GM12864 (cell line): ENCODE measurements around the gene PIP4K2B.

ENCODE experiments used
- DNase-seq: peaks from one replicate; pipeline ENCODE4 v3.0.0-alpha.2; 2011; ENCODE audit warnings: low read depth
- H3K4me3 ChIP-seq: 2 replicates; pipeline ENCODE4 v1.5.1; 2011; ENCODE audit warnings: mild to moderate bottlenecking, low read depth, low read length, control low read depth
- TF ChIP-seq, protein P1 (sequence below): IDR thresholded peaks from 2 replicates; pipeline ENCODE4 v1.5.1; 2011; ENCODE audit warnings: low read depth, mild to moderate bottlenecking, moderate library complexity, low read length, control low read depth, inconsistent platforms; ENCODE audit errors: missing control alignments

PIP4K2B gene

DNA sequence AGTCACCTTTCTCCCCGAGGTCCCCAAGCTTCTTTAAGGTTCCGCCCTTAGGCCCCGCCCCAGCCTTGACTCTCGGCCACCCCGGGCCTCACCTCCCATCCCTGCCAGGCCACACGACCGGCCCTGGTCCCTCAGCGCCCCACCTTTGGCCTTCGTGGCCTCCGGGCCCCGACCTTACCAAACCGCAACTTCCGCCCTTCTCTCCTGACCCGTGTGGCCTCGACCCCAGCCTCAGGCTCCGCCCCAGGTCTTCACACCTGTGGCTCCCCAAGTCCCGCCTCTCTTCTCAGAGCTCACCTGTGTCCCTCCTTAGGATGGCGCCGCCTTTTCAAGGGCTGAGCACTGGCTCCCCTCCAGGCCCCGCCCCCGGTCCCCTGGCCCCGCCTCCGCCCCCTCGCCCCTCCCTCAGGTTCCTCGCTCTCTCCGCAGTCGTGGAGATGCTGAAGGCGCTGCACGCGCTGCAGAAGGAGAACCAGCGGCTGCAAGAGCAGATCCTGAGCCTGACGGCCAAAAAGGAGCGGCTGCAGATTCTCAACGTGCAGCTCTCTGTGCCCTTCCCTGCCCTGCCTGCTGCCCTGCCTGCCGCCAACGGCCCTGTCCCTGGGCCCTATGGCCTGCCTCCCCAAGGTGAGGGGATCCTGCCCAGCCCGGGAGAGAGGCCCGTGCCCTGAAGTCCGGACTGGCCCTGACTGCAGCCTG lies 79.3 kb downstream of the PIP4K2B start:
- no peak overlapping the region for H3K4me3 ChIP-seq
- TF ChIP-seq, protein P1, sequence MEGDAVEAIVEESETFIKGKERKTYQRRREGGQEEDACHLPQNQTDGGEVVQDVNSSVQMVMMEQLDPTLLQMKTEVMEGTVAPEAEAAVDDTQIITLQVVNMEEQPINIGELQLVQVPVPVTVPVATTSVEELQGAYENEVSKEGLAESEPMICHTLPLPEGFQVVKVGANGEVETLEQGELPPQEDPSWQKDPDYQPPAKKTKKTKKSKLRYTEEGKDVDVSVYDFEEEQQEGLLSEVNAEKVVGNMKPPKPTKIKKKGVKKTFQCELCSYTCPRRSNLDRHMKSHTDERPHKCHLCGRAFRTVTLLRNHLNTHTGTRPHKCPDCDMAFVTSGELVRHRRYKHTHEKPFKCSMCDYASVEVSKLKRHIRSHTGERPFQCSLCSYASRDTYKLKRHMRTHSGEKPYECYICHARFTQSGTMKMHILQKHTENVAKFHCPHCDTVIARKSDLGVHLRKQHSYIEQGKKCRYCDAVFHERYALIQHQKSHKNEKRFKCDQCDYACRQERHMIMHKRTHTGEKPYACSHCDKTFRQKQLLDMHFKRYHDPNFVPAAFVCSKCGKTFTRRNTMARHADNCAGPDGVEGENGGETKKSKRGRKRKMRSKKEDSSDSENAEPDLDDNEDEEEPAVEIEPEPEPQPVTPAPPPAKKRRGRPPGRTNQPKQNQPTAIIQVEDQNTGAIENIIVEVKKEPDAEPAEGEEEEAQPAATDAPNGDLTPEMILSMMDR: no peak
- DNase-seq: no peak

GRCh38 chr17:38719289-38719942 lies 79.9 kb downstream of the PIP4K2B start:
- H3K4me3 ChIP-seq: no peak overlapping the region
- no peak for DNase-seq
- TF ChIP-seq, protein P1: no peak

GRCh38 chr17:38717139-38717745 lies 82.1 kb downstream of the PIP4K2B start:
- TF ChIP-seq, protein P1: no peak
- H3K4me3 ChIP-seq: no peak overlapping the region
- no peak for DNase-seq

DNA sequence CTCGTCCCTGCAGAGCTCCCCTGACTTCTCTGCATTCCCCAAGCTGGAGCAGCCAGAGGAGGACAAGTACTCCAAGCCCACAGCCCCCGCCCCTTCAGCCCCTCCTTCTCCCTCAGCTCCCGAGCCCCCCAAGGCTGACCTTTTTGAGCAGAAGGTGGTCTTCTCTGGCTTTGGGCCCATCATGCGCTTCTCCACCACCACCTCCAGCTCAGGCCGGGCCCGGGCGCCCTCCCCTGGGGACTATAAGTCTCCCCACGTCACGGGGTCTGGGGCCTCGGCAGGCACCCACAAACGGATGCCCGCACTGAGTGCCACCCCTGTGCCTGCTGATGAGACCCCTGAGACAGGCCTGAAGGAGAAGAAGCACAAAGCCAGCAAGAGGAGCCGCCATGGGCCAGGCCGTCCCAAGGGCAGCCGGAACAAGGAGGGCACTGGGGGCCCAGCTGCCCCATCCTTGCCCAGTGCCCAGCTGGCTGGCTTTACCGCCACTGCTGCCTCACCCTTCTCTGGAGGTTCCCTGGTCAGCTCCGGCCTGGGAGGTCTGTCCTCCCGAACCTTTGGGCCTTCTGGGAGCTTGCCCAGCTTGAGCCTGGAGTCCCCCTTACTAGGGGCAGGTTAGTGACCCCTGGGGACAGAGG lies 82.9 kb downstream of the PIP4K2B start:
- H3K4me3 ChIP-seq: no peak overlapping the region
- DNase-seq: no peak
- TF ChIP-seq, protein P1: no peak
